ENCODE measurements around the gene STX10.
A peak's percentile ranks its signal among the peaks of the same experiment; 100 is the strongest.

STX10 gene

DNA sequence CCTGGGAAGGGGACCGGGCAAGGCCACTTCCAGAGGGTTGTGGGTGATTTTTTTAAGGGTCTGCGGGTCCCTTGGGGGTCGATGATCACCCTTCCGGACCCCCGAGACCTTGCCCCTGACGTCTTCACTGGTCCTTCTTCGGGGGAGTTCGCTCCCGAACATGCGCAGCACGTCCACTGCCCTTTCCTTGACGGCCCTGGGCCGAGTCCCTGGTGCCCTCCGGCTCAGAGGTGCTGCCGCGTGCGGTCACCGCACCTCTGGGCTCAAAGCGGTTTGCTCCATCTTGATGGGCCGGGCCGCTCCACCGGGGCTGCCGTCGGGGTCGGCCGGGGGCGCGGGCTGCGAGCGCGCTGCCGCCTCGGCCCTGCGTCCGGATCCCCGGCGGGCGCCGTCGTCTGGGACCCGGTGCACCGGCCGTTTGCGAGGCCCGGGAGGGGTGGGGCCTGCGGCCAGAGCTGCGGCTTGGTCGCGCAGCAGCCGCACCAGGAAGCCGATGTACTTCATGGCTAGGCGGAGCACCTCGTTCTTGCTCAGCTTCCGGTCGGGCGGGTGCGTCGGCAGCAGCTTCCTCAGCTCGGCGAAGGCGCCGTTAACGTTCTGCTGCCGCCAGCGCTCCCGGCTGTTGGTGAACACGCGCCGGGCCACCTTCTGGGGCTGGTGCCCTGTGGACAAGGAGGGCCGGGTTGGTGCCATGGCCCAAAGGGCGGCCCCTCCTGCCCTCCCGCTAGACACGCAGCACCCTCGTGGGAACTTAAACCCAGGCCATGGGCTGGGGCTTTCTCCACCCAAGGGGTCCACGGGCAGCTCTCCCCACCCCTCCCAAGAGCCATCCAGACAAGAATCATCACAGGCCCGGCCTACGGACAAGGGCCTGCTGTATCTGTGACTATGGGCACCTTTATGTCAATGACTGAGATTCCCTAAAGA lies 50.8 kb downstream of the STX10 start:
- Histone ChIP-seq H3K9ac (ENCODE audit: low read depth, low read length) (no peak overlapping the region), H3K4me1 (ENCODE audit: control insufficient read depth, insufficient read depth, low read length) (peaks cover 16% of the 10 kb centered on the region), H3K9me3 (ENCODE audit: control insufficient read depth, insufficient read depth, low read length) (no peaks in the 10 kb centered on the region), H3K27me3 (ENCODE audit: control insufficient read depth, insufficient read depth, low read length) (peaks cover 45% of the 10 kb centered on the region), H3K4me3 (ENCODE audit: low read depth, low read length) (peak overlapping the region; percentile 39), H3K36me3 (ENCODE audit: control insufficient read depth, insufficient read depth, low read length) (no peaks in the 10 kb centered on the region)

DNA sequence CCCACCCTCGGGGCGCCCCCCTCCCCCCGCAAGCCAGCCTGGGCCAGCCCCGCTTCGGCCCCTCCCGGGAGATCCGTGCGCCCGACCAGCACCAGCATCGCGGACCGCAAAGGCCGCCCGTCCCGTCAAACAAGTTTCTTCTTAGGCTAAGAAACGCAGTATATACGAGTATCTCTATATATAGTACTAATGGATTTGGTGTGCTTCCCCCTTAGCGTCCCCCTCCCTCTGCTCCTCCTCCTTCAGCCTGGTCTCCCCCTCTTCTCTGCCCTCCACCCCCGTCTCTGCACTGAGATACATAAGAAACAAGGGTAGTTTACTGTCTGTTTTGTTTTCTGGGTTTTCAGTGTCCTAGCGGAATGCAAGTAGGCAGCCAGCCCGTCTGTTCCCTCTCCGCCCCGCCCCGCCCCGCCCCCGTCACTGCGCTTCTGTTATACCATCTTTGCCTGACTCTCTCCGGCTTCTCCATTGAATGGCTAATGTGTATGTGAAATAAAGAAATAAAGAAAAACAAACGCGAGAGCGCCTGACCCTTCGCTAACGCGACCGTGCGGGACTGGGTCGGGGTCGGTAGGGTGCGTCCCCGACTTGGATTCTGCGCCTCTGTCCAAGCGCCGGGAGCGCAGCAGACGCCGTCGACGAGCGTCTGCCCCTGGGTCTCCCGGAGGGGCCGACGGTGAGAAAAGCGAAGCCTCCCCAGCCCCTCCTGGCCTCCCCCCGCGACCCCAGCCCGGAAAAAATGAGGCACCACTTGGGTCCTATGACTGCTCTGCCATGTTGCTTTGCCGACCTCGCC lies 51.7 kb downstream of the STX10 start:
- H3K36me3 ChIP-seq (ENCODE audit: control insufficient read depth, insufficient read depth, low read length): no peaks in the 10 kb centered on the region
- peaks cover 50% of the 10 kb centered on the region for H3K27me3 ChIP-seq (ENCODE audit: control insufficient read depth, insufficient read depth, low read length)
- no peak overlapping the region for H3K9ac ChIP-seq (ENCODE audit: low read depth, low read length)
- peaks cover 16% of the 10 kb centered on the region for H3K4me1 ChIP-seq (ENCODE audit: control insufficient read depth, insufficient read depth, low read length)
- H3K4me3 ChIP-seq (ENCODE audit: low read depth, low read length): peak overlapping the region; percentile 39
- no peaks in the 10 kb centered on the region for H3K9me3 ChIP-seq (ENCODE audit: control insufficient read depth, insufficient read depth, low read length)

DNA sequence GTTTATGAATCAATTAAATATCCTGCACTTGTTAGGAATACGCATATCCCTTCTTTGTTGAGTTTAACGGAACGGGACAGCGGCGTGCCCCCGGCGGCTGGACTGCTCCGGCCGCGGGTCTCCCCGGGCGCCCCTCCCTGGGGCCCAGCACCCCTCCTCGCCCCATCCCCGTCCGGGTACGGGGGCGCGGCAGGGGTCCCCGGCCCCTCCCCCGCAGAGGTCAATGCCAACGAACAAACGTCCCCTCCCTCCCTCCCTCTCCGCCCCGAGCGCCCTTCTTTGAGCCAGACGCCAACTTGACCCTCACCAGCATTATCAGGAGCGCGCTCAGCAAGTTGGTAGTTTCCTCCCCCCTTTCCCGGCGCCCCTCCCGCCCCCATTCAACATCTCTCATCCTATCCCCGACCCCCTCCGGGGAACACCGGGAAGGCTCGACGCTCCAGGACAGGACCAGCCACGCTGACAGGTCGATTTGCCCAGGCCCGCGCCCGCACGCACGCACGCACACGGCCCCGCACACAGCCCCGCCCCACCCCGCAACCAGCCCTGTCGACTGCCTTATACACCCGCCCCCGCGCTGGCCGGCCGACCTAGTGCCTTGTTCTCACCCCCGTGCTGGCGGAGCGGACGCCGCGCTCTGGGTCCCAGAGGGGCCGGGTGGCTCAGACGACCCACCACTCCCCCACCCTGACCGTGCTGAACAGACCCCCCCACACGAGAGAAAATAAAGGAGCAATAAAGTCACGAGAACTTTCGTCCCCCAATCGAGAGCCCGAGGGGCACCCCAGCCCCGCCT lies 52.5 kb downstream of the STX10 start:
- Histone ChIP-seq H3K27me3 (ENCODE audit: control insufficient read depth, insufficient read depth, low read length) (peaks cover 57% of the 10 kb centered on the region), H3K9me3 (ENCODE audit: control insufficient read depth, insufficient read depth, low read length) (no peaks in the 10 kb centered on the region), H3K4me1 (ENCODE audit: control insufficient read depth, insufficient read depth, low read length) (peaks cover 12% of the 10 kb centered on the region), H3K4me3 (ENCODE audit: low read depth, low read length) (no peak overlapping the region), H3K36me3 (ENCODE audit: control insufficient read depth, insufficient read depth, low read length) (no peaks in the 10 kb centered on the region), H3K9ac (ENCODE audit: low read depth, low read length) (no peak overlapping the region)

DNA sequence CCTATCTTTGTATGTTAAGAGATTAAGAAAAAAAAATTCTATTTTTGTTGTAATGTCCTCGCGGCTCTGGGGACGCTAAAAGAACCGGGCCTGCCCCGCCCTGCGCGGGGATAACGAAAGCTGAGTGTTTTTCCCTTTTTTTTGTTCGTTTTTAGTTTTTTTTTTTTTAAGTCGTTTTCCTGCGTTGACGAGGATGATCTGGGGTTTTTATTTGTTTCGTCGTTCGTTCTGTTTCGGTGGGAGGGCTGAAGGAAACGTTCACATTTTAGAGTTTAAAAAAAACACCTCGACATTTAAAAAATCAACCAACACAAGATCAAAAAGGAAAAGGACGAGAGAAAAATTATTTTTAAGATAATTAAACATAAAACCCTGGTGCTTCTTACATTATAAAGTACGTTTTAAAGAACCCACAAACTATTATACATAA lies 53.1 kb downstream of the STX10 start:
- Histone ChIP-seq H3K4me1 (ENCODE audit: control insufficient read depth, insufficient read depth, low read length) (peaks cover 14% of the 10 kb centered on the region), H3K9me3 (ENCODE audit: control insufficient read depth, insufficient read depth, low read length) (no peaks in the 10 kb centered on the region), H3K36me3 (ENCODE audit: control insufficient read depth, insufficient read depth, low read length) (no peaks in the 10 kb centered on the region), H3K27me3 (ENCODE audit: control insufficient read depth, insufficient read depth, low read length) (peaks cover 59% of the 10 kb centered on the region), H3K4me3 (ENCODE audit: low read depth, low read length) (no peak overlapping the region), H3K9ac (ENCODE audit: low read depth, low read length) (no peak overlapping the region)

DNA sequence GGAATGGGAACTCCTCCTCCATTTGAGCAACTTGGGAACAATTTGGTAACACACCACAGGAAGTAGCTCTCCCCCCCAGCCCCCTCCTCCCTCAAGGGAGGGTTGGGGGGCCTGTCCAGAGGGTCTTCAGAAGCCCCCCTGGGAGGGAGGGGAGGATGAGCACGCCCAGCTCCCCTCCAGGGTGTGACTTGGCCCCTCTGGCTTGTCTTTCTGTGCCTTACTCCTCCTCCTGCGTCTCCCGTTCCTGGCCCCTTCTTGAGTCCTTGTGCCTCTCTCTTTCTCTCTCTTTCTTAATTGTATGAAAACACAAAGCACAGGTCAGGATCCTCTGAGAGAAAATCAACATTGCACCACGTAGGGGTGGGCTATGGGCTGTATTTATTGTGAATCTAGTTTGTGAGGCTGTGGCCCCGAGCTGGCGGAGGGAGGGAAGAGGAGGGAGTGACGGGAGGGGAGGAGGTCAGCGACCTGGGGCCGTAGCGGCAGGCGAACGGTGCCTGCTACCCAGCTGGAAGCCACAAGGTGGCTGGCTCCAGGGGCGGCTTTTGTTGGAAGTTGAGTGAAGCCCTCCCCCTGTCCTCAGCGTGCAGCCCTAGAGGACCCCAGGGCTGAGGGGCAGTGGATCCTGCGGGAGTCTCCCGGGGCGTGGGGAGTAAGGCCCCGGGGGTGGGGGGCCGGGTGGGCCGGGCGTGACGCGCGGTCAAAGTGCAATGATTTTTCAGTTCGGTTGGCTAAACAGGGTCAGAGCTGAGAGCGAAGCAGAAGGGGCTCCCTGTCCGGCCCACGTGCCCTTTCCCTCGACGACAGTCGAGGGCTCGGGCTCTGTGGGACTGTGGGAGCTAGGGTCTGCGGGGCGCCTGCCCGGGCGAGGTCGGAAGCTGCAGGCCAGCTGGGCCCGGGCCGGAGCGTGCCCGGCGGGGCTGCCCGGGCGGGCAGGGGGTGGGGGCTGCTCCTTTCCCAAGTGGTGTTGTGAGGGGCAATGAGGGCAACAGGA lies 53.9 kb downstream of the STX10 start:
- Histone ChIP-seq H3K4me1 (ENCODE audit: control insufficient read depth, insufficient read depth, low read length) (peaks cover 11% of the 10 kb centered on the region), H3K27me3 (ENCODE audit: control insufficient read depth, insufficient read depth, low read length) (peaks cover 55% of the 10 kb centered on the region), H3K9ac (ENCODE audit: low read depth, low read length) (no peak overlapping the region), H3K36me3 (ENCODE audit: control insufficient read depth, insufficient read depth, low read length) (no peaks in the 10 kb centered on the region), H3K4me3 (ENCODE audit: low read depth, low read length) (peak overlapping the region; percentile 74), H3K9me3 (ENCODE audit: control insufficient read depth, insufficient read depth, low read length) (no peaks in the 10 kb centered on the region)

DNA sequence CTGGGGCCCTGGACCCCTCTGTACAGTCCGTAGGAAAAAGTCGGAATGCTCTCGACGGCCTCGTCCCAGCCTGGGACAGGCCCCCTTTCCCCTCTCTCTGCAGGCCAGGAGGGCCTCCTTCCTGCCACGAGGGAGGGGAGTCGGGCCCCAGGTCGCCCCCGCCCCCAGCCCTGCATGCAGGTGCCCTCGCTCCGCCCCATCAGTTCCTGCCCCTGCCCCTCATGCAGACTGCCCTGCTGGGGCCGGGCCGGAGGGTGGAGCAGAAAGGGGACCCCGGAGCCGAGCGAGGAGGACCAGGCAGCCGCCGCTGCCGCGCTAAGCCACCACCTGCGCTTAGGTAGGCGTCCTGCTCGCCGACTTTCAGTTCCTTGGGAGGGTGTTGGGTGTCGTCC lies 54.8 kb downstream of the STX10 start:
- H3K4me3 ChIP-seq (ENCODE audit: low read depth, low read length): peak overlapping the region; percentile 74
- no peaks in the 10 kb centered on the region for H3K9me3 ChIP-seq (ENCODE audit: control insufficient read depth, insufficient read depth, low read length)
- H3K4me1 ChIP-seq (ENCODE audit: control insufficient read depth, insufficient read depth, low read length): peaks cover 15% of the 10 kb centered on the region
- H3K9ac ChIP-seq (ENCODE audit: low read depth, low read length): no peak overlapping the region
- peaks cover 53% of the 10 kb centered on the region for H3K27me3 ChIP-seq (ENCODE audit: control insufficient read depth, insufficient read depth, low read length)
- no peaks in the 10 kb centered on the region for H3K36me3 ChIP-seq (ENCODE audit: control insufficient read depth, insufficient read depth, low read length)

DNA sequence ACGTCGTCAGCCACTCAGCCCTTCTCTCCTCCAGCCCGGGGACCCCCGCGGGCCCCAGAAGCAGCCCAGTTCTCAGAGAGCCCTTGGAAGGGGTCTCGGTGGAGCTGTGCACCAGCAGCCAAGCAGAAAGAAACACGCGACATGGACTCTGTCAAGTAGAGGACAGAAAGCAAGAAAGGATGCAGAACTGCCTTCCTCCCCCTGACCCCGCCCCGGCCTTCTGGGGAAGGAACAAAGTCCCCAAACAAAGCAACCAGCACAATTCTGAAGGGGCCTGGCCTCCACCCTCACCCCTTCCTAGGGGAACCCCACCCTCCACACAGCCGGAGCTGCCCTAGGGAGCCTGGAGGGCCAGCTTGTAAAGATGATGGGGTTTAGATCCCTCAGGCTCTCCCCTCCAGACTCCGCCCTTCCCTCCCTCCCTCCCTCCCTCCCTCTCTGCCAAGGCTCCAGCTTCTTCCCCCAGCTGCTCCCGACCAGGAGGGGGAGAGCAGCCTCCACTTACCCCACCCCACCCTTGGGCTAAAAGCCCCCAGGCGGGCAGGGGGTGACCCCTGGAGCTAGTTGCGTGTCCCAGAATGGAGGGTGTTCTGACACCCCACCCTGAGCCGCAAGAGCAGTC lies 55.3 kb downstream of the STX10 start:
- Histone ChIP-seq H3K27me3 (ENCODE audit: control insufficient read depth, insufficient read depth, low read length) (peaks cover 50% of the 10 kb centered on the region), H3K4me3 (ENCODE audit: low read depth, low read length) (peak overlapping the region; percentile 74), H3K36me3 (ENCODE audit: control insufficient read depth, insufficient read depth, low read length) (no peaks in the 10 kb centered on the region), H3K9me3 (ENCODE audit: control insufficient read depth, insufficient read depth, low read length) (no peaks in the 10 kb centered on the region), H3K4me1 (ENCODE audit: control insufficient read depth, insufficient read depth, low read length) (peaks cover 15% of the 10 kb centered on the region), H3K9ac (ENCODE audit: low read depth, low read length) (no peak overlapping the region)

DNA sequence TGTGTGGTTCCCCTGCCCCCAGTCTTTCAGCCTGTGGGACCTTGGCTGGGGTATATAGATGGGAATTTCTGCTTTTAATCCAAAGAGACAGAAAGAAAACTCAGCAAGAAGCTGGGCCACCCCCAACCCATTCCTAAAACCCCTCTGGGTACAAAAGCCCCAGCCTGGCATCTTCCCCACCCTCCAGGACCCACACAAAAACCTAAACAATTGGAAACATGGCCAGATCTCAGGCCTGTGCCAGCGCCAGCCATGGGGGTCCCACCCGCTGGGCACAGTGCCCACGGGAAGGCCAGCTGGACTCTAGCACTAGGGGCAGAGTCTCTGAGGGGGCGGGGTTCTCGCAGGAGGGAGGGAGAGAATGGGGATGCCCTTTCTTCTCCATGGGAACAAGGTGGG lies 56.1 kb downstream of the STX10 start:
- no peaks in the 10 kb centered on the region for H3K9me3 ChIP-seq (ENCODE audit: control insufficient read depth, insufficient read depth, low read length)
- no peaks in the 10 kb centered on the region for H3K36me3 ChIP-seq (ENCODE audit: control insufficient read depth, insufficient read depth, low read length)
- peaks cover 42% of the 10 kb centered on the region for H3K27me3 ChIP-seq (ENCODE audit: control insufficient read depth, insufficient read depth, low read length)
- peak overlapping the region; percentile 74 for H3K4me3 ChIP-seq (ENCODE audit: low read depth, low read length)
- no peak overlapping the region for H3K9ac ChIP-seq (ENCODE audit: low read depth, low read length)
- peaks cover 15% of the 10 kb centered on the region for H3K4me1 ChIP-seq (ENCODE audit: control insufficient read depth, insufficient read depth, low read length)
